Stimulated activated naive B cell treated with anti-CD40 and anti-IgM and Interleukin-4, amounts not matched to agents 10 μg/mL and 1 μg/mL and 100 μg/mL, for 72 hours (primary cell): ENCODE data around the gene RABEPK.
"Not testable (repeated sequence)": the region's sequence is repeated elsewhere in the genome, so short reads cannot be mapped to it uniquely, and the experiment has no call there.

ENCODE experiments used
- ATAC-seq, 2 donors: fragments of 150-1000 bp; cut with Tn5 transposase; replicated peaks; 2 replicates each; pipeline ENCODE4 v1.10.0; 2021; ENCODE audit warnings: moderate library complexity in 1 of 2
- DNase-seq: peaks from one replicate; pipeline ENCODE4 v3.0.0; 2021
- H3K27ac Mint-ChIP-seq: one replicate; pipeline ENCODE4 v1.8.0; 2022; ENCODE audit warnings: mild to moderate bottlenecking, mixed read lengths
- H3K27me3 Mint-ChIP-seq, 2 donors: one replicate each; pipeline ENCODE4 v1.8.0; 2022; ENCODE audit warnings: mixed read lengths in 2 of 2
- H3K36me3 Mint-ChIP-seq, 2 donors: one replicate each; pipeline ENCODE4 v1.8.0; 2022; ENCODE audit warnings: mixed read lengths in 2 of 2, mild to moderate bottlenecking in 1 of 2
- H3K4me1 Mint-ChIP-seq, 2 donors: one replicate each; pipeline ENCODE4 v1.8.0; 2022; ENCODE audit warnings: mixed read lengths in 2 of 2, mild to moderate bottlenecking in 1 of 2
- H3K4me3 Mint-ChIP-seq, 2 donors: one replicate each; pipeline ENCODE4 v1.8.0; 2022; ENCODE audit warnings: mild to moderate bottlenecking in 2 of 2, mixed read lengths in 2 of 2, moderate library complexity in 1 of 2
- H3K9me3 Mint-ChIP-seq, 2 donors: one replicate each; pipeline ENCODE4 v1.8.0; 2022; ENCODE audit warnings: mixed read lengths in 2 of 2, mild to moderate bottlenecking in 1 of 2

Gene RABEPK, protein sequence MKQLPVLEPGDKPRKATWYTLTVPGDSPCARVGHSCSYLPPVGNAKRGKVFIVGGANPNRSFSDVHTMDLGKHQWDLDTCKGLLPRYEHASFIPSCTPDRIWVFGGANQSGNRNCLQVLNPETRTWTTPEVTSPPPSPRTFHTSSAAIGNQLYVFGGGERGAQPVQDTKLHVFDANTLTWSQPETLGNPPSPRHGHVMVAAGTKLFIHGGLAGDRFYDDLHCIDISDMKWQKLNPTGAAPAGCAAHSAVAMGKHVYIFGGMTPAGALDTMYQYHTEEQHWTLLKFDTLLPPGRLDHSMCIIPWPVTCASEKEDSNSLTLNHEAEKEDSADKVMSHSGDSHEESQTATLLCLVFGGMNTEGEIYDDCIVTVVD

DNA sequence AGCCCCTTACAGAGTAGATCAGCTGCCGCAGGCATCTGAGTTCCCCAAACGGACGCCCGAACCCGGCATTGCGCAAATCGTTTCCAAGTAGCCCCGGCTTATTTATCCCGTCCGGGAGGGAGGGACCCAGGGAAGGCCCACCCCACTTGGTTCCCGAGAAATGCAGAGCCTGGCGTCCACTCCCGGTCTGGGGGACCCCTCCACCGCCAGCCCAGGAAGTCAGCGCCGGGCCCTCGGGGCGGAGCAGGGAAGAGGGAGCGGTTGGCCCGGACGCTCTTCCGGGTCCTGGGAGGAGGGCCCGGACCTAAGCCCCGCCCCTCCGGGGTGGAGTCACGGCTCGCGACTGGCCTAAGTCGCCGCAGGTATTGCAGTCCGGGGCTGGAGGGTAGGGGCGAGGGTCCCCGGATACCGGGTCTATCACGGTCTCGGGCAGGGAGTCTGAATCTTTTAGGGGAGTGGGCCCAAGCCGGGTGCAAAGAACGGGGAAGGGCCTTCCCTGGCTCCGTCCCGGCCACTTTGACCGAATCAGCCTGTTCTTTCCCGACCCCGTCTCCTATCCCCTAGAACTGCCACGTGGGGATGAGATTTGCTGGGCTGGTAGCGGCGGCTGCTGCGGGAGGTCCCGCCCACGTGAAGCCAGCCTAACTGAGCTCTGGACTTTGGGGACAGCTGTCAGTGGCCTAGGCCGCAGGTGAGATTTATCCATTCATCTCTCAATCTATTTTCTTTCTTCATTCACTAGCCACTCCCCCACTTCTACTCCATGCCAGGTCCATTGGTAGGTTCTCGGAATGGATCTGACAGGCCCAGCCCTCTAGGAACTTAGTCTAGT lies at the start of gene RABEPK:
TSS of gene RABEPK (plus strand) at position 327 of the 832 bp plus-strand sequence. CDS start 2,472 bp downstream, outside the sequence.
- Mint-ChIP-seq H3K4me1 (peaks cover 9 to 10% of the 10 kb centered on the region in 2 donors), H3K9me3 (peaks cover 0 to 2% of the 10 kb centered on the region in 2 donors)
- DNase-seq: peak; percentile 86

DNA sequence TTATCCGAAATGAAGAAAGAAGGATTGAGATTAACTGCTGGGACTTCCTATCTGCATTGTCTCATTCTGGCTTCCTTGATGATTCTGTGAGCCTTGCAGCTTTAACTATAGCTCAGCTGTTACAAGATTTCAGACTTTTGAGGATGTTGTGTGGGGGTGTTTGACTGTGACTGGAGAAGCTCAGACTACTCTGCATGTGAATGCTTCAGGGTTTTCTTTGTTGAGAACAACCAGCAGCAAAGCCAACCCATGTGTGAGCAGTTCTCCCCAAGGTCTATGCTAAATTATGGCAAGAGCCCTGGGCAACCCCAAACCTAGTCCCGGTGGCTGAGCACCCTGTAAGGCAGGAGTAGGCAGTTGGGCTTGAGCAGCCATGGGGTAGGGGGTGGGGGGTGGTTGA lies 48.6 kb upstream of the RABEPK start:
- Mint-ChIP-seq H3K36me3 (peaks cover 8 to 25% of the 10 kb centered on the region in 2 donors), H3K27ac (no peak overlapping the region), H3K27me3 (no peaks in the 10 kb centered on the region), H3K4me3 (no peak overlapping the region), H3K9me3 (no peaks in the 10 kb centered on the region), H3K4me1 (no peaks in the 10 kb centered on the region)
- no peak for DNase-seq
- no peak for ATAC-seq

More for the DNA sequence above, at the start of gene RABEPK:
- Mint-ChIP-seq H3K27ac (peak within 1 kb of the TSS; percentile 97), H3K36me3 (peaks cover 9 to 20% of the 10 kb centered on the region in 2 donors), H3K27me3 (no peaks in the 10 kb centered on the region), H3K4me3 (peak within 1 kb of the TSS; percentile 91 to 98)
- peak; percentile 98 to 99 for ATAC-seq

GRCh38 chr9:125153712-125154367 lies 46.5 kb upstream of the RABEPK start:
- Mint-ChIP-seq H3K27ac (no peak overlapping the region), H3K4me3 (no peak overlapping the region), H3K9me3 (no peaks in the 10 kb centered on the region), H3K4me1 (no peaks in the 10 kb centered on the region), H3K27me3 (no peaks in the 10 kb centered on the region), H3K36me3 (peaks cover 12 to 30% of the 10 kb centered on the region in 2 donors)
- no peak for ATAC-seq
- DNase-seq: no peak

- H3K36me3 Mint-ChIP-seq: peaks cover 14 to 31% of the 10 kb centered on the region in 2 donors
These were observed 43.8 kb upstream of the RABEPK start for GRCh38 chr9:125156551-125156950.

DNA sequence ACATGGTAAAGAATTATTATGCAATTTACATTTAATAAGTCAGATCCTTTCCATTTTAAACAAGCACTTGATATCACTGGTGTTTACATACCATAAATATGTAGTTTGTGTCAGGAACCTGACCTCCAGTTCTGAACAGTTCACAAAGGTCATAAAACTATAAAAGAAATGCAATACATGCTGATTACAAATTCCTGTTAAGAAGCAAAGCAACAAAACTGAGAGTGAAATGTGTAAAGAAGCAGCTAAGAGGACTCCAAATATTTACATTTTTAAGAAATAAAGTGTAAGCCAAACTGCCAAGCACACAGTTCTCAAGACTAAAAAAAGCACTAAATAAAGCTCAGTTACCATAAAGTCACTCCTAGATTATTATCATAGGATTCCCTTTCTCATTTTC lies 39.6 kb upstream of the RABEPK start:
- no peak overlapping the region for H3K27ac Mint-ChIP-seq
- no peak for DNase-seq
- no peak overlapping the region for H3K4me3 Mint-ChIP-seq
- H3K36me3 Mint-ChIP-seq: peaks cover 9 to 13% of the 10 kb centered on the region in 2 donors
- no peak for ATAC-seq
- H3K27me3 Mint-ChIP-seq: no peaks in the 10 kb centered on the region
- H3K4me1 Mint-ChIP-seq: no peaks in the 10 kb centered on the region
- H3K9me3 Mint-ChIP-seq: no peaks in the 10 kb centered on the region

More at GRCh38 chr9:125156551-125156950, 43.8 kb upstream of the RABEPK start:
- no peak overlapping the region for H3K27ac Mint-ChIP-seq
- no peaks in the 10 kb centered on the region for H3K27me3 Mint-ChIP-seq
- no peak for ATAC-seq
- H3K4me3 Mint-ChIP-seq: no peak overlapping the region
- no peaks in the 10 kb centered on the region for H3K4me1 Mint-ChIP-seq
- H3K9me3 Mint-ChIP-seq: no peaks in the 10 kb centered on the region
- no peak for DNase-seq

GRCh38 chr9:125161284-125161918 lies 38.9 kb upstream of the RABEPK start:
- Mint-ChIP-seq H3K27me3 (no peaks in the 10 kb centered on the region), H3K4me3 (no peak overlapping the region), H3K36me3 (peaks cover 9 to 13% of the 10 kb centered on the region in 2 donors), H3K4me1 (no peaks in the 10 kb centered on the region), H3K27ac (peak overlapping the region; percentile 25), H3K9me3 (no peaks in the 10 kb centered on the region)
- no peak for ATAC-seq
- no peak for DNase-seq

DNA sequence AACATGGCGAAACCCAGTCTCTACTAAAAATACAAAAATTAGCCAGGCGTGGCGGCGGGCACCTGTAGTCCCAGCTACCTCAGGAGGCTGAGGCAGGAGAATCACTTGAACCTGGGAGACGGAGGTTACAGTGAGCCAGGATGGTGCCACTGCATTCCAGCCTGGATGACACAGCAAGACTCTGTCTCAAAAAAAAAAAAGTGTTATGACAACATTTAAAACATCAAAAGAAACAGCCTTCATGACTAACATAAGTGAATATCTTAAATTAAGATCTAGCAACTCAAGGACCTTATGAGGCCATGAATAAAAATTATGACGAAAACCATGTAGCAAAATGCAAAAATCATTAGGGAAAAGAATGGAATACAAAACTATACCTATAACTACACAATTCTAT lies 37.5 kb upstream of the RABEPK start:
- not testable (repeated sequence) for H3K27me3 Mint-ChIP-seq, H3K4me1 Mint-ChIP-seq, H3K4me3 Mint-ChIP-seq, DNase-seq, H3K36me3 Mint-ChIP-seq, H3K27ac Mint-ChIP-seq, ATAC-seq, H3K9me3 Mint-ChIP-seq

GRCh38 chr9:125166762-125167161 lies 33.6 kb upstream of the RABEPK start:
- no peak for ATAC-seq
- Mint-ChIP-seq H3K4me3 (no peak overlapping the region), H3K27ac (no peak overlapping the region)

GRCh38 chr9:125169895-125170294 lies 30.4 kb upstream of the RABEPK start:
- Mint-ChIP-seq H3K27me3 (no peaks in the 10 kb centered on the region), H3K36me3 (peaks cover 13 to 29% of the 10 kb centered on the region in 2 donors), H3K27ac (no peak overlapping the region), H3K9me3 (no peaks in the 10 kb centered on the region), H3K4me3 (no peak overlapping the region), H3K4me1 (peaks cover 10 to 18% of the 10 kb centered on the region in 2 donors)
- no peak for DNase-seq
- no peak for ATAC-seq

More at GRCh38 chr9:125166762-125167161, 33.6 kb upstream of the RABEPK start:
- no peaks in the 10 kb centered on the region for H3K27me3 Mint-ChIP-seq
- DNase-seq: no peak
- H3K9me3 Mint-ChIP-seq: no peaks in the 10 kb centered on the region
- H3K36me3 Mint-ChIP-seq: peaks cover 9 to 23% of the 10 kb centered on the region in 2 donors
- peaks cover 3 to 6% of the 10 kb centered on the region in 2 donors for H3K4me1 Mint-ChIP-seq

DNA sequence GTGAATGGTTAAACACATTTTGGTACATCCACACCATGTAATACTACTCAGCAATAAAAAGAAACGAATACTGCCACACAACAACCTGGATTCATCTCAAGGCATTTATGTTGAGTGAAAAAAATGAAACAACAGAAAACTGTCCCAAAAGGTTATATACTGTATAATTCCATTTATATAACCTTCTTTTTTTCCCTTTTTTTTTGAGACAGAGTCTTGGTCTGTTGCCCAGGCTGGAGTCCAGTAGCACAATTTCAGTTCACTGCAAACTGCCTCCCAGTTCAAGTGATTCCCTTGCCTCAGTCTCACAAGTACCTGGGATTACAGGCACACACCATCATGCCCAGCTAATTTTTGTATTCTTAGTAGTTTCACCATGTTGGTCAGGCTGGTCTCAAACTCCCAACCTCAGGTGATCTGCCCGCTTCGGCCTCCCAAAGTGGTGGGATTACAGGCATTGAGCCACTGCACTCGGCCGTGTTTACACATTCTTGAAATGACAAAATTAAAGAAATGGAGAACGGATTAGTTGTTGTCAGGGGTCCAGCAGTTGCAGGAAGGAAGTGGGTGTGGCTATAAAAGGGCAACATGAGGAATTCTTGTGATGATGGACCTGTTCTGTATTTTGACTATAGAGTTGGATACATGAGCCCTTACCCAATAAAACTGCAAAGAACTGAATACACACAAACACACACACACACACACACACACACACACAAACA lies 28.1 kb upstream of the RABEPK start:
- Mint-ChIP-seq H3K4me3 (no peak overlapping the region), H3K36me3 (peaks cover 17 to 34% of the 10 kb centered on the region in 2 donors), H3K27me3 (no peaks in the 10 kb centered on the region), H3K9me3 (no peaks in the 10 kb centered on the region), H3K4me1 (peaks cover 12 to 31% of the 10 kb centered on the region in 2 donors), H3K27ac (no peak overlapping the region)
- no peak for DNase-seq
- ATAC-seq: no peak

- DNase-seq: no peak
- H3K27me3 Mint-ChIP-seq: no peaks in the 10 kb centered on the region
These were observed 23.7 kb upstream of the RABEPK start for GRCh38 chr9:125176636-125177035.

DNA sequence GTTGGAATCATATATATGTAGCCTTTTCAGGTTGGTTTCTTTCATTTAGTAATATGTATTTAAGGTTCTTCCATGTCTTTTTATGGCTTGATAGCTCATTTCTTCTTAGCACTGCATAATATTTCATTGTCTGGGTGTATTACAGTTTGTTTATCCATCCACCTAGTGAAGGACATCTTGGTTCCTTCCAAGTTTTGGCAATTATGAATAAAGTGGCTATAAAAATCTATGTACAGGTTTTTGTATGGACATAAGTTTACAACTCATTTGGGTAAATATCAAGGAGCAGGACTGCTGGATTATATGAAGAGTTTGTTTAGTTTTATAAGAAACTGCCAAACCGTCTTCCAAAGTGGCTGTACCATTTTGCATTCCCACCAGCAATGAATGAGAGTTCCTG lies 22.5 kb upstream of the RABEPK start:
- ATAC-seq (no peak), DNase-seq (no peak)
- peaks cover 21 to 65% of the 10 kb centered on the region in 2 donors for H3K4me1 Mint-ChIP-seq
- peaks cover 20 to 27% of the 10 kb centered on the region in 2 donors for H3K36me3 Mint-ChIP-seq
- no peaks in the 10 kb centered on the region for H3K27me3 Mint-ChIP-seq
- no peak overlapping the region for H3K4me3 Mint-ChIP-seq
- no peaks in the 10 kb centered on the region for H3K9me3 Mint-ChIP-seq
- no peak overlapping the region for H3K27ac Mint-ChIP-seq

More at GRCh38 chr9:125176636-125177035, 23.7 kb upstream of the RABEPK start:
- Mint-ChIP-seq H3K9me3 (no peaks in the 10 kb centered on the region), H3K27ac (no peak overlapping the region), H3K36me3 (peaks cover 13 to 28% of the 10 kb centered on the region in 2 donors), H3K4me1 (peaks cover 22 to 63% of the 10 kb centered on the region in 2 donors), H3K4me3 (no peak overlapping the region)
- no peak for ATAC-seq

GRCh38 chr9:125179776-125180175 lies 20.6 kb upstream of the RABEPK start:
- not testable (repeated sequence) for H3K27me3 Mint-ChIP-seq, H3K9me3 Mint-ChIP-seq, DNase-seq, H3K4me3 Mint-ChIP-seq, H3K27ac Mint-ChIP-seq, ATAC-seq
- peaks cover 19 to 38% of the 10 kb centered on the region in 2 donors for H3K36me3 Mint-ChIP-seq
- H3K4me1 Mint-ChIP-seq: peaks cover 28 to 76% of the 10 kb centered on the region in 2 donors
